Measurements from ENCODE around the gene TNNI3K.
"Not testable (repeated sequence)": the region's sequence is repeated elsewhere in the genome, so short reads cannot be mapped to it uniquely, and the experiment has no call there.

Gene TNNI3K

DNA sequence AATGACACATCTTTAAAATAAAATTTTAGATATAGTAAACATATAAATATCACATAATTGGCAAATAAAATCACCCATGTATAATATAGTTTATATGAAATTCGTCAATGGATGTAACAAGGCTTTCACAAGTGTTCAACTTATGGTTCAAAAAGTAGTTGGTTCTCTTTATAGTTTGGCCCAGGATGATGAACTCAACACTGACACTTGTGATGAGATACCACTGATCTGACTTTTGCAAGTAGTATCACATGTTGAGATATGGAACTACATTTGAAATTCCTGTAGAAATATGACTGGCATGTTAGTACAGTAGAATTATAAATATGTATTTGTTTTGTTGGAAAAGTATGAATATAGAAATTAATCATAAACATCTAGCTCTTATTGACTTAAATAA, 1.8 kb downstream of the TNNI3K start:
- no peak for TF ChIP-seq POLR2A (IDR thresholded peaks at IDR 0.05; ENCODE audit: low read depth, low read length)
- no peak for TF ChIP-seq POLR2AphosphoS5 (IDR thresholded peaks at IDR 0.05; ENCODE audit: low read depth, low read length)
- TF ChIP-seq TAF1 (IDR thresholded peaks at IDR 0.05; ENCODE audit: borderline replicate concordance, low read depth, low read length), result no peak
- DNase-seq (ENCODE audit: insufficient read length), result no peak
- no peak for FAIRE-seq

GRCh38 chr1:74237787-74238186, 2.6 kb downstream of the TNNI3K start:
- DNase-seq (ENCODE audit: insufficient read length), result no peak
- FAIRE-seq, result no peak
- no peak for TF ChIP-seq POLR2A (IDR thresholded peaks at IDR 0.05; ENCODE audit: low read depth, low read length)
- TF ChIP-seq TAF1 (IDR thresholded peaks at IDR 0.05; ENCODE audit: borderline replicate concordance, low read depth, low read length), result no peak
- TF ChIP-seq POLR2AphosphoS5 (IDR thresholded peaks at IDR 0.05; ENCODE audit: low read depth, low read length), result no peak

DNA sequence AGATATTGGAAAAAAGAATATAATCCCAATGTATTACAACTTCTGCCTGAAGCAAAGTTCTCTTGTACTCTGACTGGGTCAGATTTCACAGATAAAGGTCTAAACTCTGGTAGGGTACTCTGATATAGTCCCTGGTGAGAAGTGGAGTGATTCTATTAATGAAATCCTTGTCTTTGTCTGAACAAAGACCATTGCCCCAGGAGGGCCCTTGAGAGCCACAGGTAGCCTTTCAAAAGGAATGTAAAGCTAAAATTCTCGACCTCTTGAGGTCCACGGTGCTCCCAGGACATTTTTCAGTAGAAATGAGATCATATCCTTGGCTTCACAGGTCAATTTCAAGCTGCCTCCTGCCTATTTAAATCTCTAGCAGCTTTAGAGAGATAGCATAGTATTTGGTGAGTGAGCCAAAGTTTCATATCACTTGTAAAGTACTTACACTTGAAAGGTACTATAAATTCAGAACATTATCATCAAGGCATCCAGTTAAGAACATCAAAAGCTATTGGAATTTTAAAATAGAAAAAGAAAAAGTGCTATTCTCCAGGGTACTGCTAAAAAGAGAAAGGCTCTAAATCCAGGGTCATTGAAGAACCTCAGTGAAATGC, 10.1 kb downstream of the TNNI3K start:
- no peak for DNase-seq (ENCODE audit: insufficient read length)
- TF ChIP-seq TAF1 (IDR thresholded peaks at IDR 0.05; ENCODE audit: borderline replicate concordance, low read depth, low read length), result no peak
- TF ChIP-seq POLR2AphosphoS5 (IDR thresholded peaks at IDR 0.05; ENCODE audit: low read depth, low read length), result no peak
- no peak for FAIRE-seq

- FAIRE-seq (no peak), DNase-seq (ENCODE audit: insufficient read length) (no peak)
- TF ChIP-seq TAF1 (IDR thresholded peaks at IDR 0.05; ENCODE audit: borderline replicate concordance, low read depth, low read length) (no peak), POLR2AphosphoS5 (IDR thresholded peaks at IDR 0.05; ENCODE audit: low read depth, low read length) (no peak), POLR2A (IDR thresholded peaks at IDR 0.05; ENCODE audit: low read depth, low read length) (no peak)
These were observed 11.1 kb downstream of the TNNI3K start for GRCh38 chr1:74246315-74246714.

GRCh38 chr1:74247881-74248528, 12.8 kb downstream of the TNNI3K start:
- DNase-seq (ENCODE audit: insufficient read length), result no peak
- TF ChIP-seq POLR2AphosphoS5 (IDR thresholded peaks at IDR 0.05; ENCODE audit: low read depth, low read length) (no peak), TAF1 (IDR thresholded peaks at IDR 0.05; ENCODE audit: borderline replicate concordance, low read depth, low read length) (no peak), POLR2A (IDR thresholded peaks at IDR 0.05; ENCODE audit: low read depth, low read length) (no peak)
- no peak for FAIRE-seq

DNA sequence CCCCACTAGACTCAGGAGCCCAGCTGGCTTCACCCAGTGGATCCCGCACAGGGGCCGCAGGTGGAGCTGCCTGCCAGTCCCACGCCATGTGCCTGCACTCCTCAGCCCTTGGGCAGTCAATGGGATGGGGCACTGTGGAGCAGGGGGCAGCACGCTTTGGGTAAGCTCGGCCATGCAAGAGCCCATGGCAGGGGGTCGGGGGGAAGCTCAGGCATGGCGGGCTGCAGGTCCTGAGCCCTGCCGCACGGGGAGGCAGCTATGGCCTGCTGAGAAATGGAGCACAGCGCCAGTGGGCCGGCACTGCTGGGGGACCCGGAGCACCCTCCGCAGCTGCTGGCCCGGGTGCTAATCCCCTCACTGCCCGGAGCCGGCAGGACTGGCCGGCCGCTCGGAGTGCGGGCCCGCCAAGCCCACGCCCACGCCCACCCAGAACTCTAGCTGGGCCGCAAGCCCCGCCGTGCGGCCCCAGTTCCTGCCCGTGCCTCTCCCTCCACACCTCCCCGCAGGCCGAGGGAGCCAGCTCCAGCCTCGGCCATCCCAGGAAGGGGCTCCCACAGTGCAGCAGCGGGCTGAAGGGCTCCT, 18.1 kb downstream of the TNNI3K start:
- not testable (repeated sequence) for DNase-seq (ENCODE audit: insufficient read length); FAIRE-seq

DNA sequence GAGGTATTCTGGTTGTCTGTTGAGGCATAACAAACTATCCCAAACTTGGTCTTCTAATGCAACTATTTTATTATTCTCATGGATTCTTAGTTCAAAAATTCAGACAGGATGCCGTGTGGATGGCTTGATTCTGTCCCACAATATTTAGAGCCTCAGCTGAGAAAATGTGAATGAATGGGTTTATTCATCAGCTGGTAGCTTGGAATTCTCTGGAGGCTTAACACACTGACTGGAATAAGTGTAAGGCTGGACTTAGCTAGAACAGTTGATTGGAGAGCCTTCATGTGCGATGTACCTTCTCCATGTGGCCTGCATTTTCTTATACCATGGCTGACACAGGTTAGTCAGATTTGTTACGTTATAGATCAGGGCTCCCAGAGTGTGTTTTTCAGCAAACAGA, 30.8 kb downstream of the TNNI3K start:
- TF ChIP-seq POLR2A (IDR thresholded peaks at IDR 0.05; ENCODE audit: low read depth, low read length), result no peak
- no peak for TF ChIP-seq POLR2AphosphoS5 (IDR thresholded peaks at IDR 0.05; ENCODE audit: low read depth, low read length)
- TF ChIP-seq TAF1 (IDR thresholded peaks at IDR 0.05; ENCODE audit: borderline replicate concordance, low read depth, low read length), result no peak
- DNase-seq (ENCODE audit: insufficient read length) (no peak), FAIRE-seq (no peak)

GRCh38 chr1:74271503-74271902, 36.3 kb downstream of the TNNI3K start:
- DNase-seq (ENCODE audit: insufficient read length) (no peak), FAIRE-seq (no peak)
- TF ChIP-seq TAF1 (IDR thresholded peaks at IDR 0.05; ENCODE audit: borderline replicate concordance, low read depth, low read length), result no peak
- TF ChIP-seq POLR2A (IDR thresholded peaks at IDR 0.05; ENCODE audit: low read depth, low read length), result no peak
- no peak for TF ChIP-seq POLR2AphosphoS5 (IDR thresholded peaks at IDR 0.05; ENCODE audit: low read depth, low read length)

DNA sequence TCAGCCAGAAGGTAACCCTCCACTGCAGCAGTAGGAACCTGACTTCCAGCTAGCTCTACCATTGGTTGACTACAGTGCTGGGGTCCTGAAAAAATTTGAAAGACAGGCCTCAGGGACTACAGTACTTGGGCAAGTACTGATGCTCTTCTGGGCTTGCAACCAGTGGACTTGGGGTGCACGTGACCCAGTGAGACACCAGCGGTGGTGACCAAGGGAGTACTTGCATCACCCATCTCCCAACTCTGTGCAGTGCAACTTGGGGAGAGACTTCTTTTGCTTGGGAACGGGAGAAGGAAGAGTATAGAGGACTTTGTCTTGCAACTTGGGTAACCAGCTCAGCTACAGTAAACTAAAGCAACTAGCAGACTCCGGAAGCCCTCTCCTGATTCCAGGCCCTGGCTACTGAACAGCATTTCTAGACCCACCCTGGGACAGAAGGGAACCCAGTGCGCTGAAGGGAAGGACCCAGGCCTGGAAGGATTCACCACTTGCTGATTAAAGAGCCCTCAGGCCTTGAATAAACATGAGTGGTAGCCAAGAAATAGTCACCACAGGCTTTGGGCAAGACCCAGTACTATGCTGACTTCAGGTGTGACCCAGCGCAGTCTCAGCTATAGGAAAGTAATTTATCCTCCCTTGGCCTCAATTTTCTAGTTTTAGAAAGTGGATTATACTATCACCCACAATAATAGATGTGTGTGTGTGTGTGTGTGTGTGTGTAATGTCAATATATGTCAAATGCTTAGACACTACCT, 45.6 kb downstream of the TNNI3K start:
- DNase-seq (ENCODE audit: insufficient read length), result no peak
- TF ChIP-seq POLR2A (IDR thresholded peaks at IDR 0.05; ENCODE audit: low read depth, low read length) (no peak), POLR2AphosphoS5 (IDR thresholded peaks at IDR 0.05; ENCODE audit: low read depth, low read length) (no peak), TAF1 (IDR thresholded peaks at IDR 0.05; ENCODE audit: borderline replicate concordance, low read depth, low read length) (no peak)
- FAIRE-seq, result no peak

DNA sequence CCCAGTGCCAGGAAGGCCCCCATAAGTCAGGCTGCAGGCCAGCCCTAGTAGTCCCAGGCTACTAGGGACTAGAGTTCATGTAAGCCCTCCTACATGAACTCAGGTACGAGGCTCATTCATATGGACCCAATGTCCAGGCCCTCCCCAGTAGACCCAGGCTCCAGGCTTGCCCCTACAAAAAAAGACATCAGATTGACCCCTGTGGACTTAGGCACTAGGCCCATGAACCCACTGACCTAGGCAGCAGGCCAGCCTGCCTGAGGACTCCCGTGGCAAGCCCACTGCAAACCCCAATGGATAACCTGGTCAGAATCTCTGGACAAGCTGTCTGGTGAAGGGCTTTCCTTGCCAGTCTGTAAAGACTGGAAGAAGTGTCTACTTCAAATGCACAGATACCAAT, 51.2 kb downstream of the TNNI3K start:
- no peak for FAIRE-seq
- TF ChIP-seq POLR2AphosphoS5 (IDR thresholded peaks at IDR 0.05; ENCODE audit: low read depth, low read length) (no peak), POLR2A (IDR thresholded peaks at IDR 0.05; ENCODE audit: low read depth, low read length) (no peak), TAF1 (IDR thresholded peaks at IDR 0.05; ENCODE audit: borderline replicate concordance, low read depth, low read length) (no peak)
- no peak for DNase-seq (ENCODE audit: insufficient read length)

- FAIRE-seq (no peak), DNase-seq (ENCODE audit: insufficient read length) (no peak)
- no peak for TF ChIP-seq POLR2AphosphoS5 (IDR thresholded peaks at IDR 0.05; ENCODE audit: low read depth, low read length)
- no peak for TF ChIP-seq POLR2A (IDR thresholded peaks at IDR 0.05; ENCODE audit: low read depth, low read length)
- no peak for TF ChIP-seq TAF1 (IDR thresholded peaks at IDR 0.05; ENCODE audit: borderline replicate concordance, low read depth, low read length)
These were observed 79.3 kb downstream of the TNNI3K start for GRCh38 chr1:74314438-74314837.

DNA sequence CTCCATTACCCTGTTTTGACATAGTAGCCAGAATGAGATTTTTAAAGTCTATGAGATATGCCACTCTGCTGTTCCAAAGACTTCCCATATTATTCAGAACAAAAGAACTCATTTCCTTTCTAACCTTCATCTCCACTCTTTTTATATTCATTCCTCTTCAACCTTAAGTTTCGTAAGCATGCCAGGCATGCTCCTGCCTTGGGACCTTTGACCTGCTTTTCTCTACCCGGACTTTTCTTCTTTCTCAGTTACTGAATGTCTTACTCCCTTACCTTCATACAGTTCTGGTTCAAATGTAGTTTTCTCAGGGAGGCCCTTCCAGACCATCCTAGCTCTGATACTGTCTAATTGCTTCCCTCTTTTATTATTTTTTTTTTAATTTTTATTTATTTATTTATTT, 81.1 kb downstream of the TNNI3K start:
- DNase-seq (ENCODE audit: insufficient read length) (no peak), FAIRE-seq (no peak)
- TF ChIP-seq POLR2A (IDR thresholded peaks at IDR 0.05; ENCODE audit: low read depth, low read length), result no peak
- no peak for TF ChIP-seq POLR2AphosphoS5 (IDR thresholded peaks at IDR 0.05; ENCODE audit: low read depth, low read length)
- TF ChIP-seq TAF1 (IDR thresholded peaks at IDR 0.05; ENCODE audit: borderline replicate concordance, low read depth, low read length), result no peak
